ENCODE data around the gene EPHB1. TPM values are rescaled to one million over a fixed set of nuclear protein-coding genes. Genes with fewer than 3 reads are reported as not detected.

Gene EPHB1
- total RNA-seq, 1 experiment from 2014 or later, result 0.86 TPM

- ChIA-PET CTCF (no interaction called here), POLR2A (no interaction called here), RAD21 (ENCODE audit: low non-redundant PET in 1 of 2, low total read pairs in 2 of 2, uncharacterized antibody in 2 of 2, unreplicated experiment in 2 of 2) (no interaction called here)
- Histone ChIP-seq H3K9me3 (ENCODE audit: control insufficient read depth in 1 of 2, insufficient read depth in 1 of 2, low read depth in 1 of 2, low read length in 2 of 2) (no peaks in the 10 kb centered on the region), H3K4me3 (replicated peaks in 1 of 2; ENCODE audit: low read depth in 1 of 2, low read length in 2 of 2) (no peak overlapping the region), H3K4me2 (ENCODE audit: low read length) (no peak overlapping the region), H3K36me3 (ENCODE audit: control insufficient read depth in 1 of 2, insufficient read depth in 2 of 2, low read length in 2 of 2) (no peaks in the 10 kb centered on the region), H3K27me3 (ENCODE audit: insufficient read depth, low read length) (peaks cover 31% of the 10 kb centered on the region), H4K20me1 (ENCODE audit: insufficient read depth) (no peaks in the 10 kb centered on the region), H3K27ac (ENCODE audit: low read depth, low read length) (no peak overlapping the region), H2AFZ (ENCODE audit: low read depth, low read length, poor library complexity, severe bottlenecking) (no peak overlapping the region), H3K79me2 (ENCODE audit: insufficient read depth, low read length) (no peaks in the 10 kb centered on the region), H3K4me1 (ENCODE audit: control insufficient read depth in 1 of 2, insufficient read depth in 2 of 2, low read length in 2 of 2) (no peaks in the 10 kb centered on the region), H3K9ac (ENCODE audit: low read length) (no peak overlapping the region), H3K9me2 (ENCODE audit: insufficient read depth) (no peaks in the 10 kb centered on the region)
- no TSS peak for BruUV-seq (replicated peaks)
- DNase-seq (ENCODE audit: low read depth, low spot score) (no peak), ATAC-seq (no peak)
- intact Hi-C loops (cut with micrococcal nuclease), result no loop called here
- TF ChIP-seq ZFX (IDR thresholded peaks at IDR 0.05) (no peak), EGR1 (IDR thresholded peaks at IDR 0.05; ENCODE audit: low read depth) (no peak), REST (IDR thresholded peaks at IDR 0.05; ENCODE audit: low read depth) (no peak), ELF1 (IDR thresholded peaks at IDR 0.05; ENCODE audit: borderline replicate concordance, low read depth) (no peak), RAD21 (IDR thresholded peaks at IDR 0.05; ENCODE audit: low read depth) (no peak), EZH2 (IDR thresholded peaks at IDR 0.05) (no peak), SP1 (IDR thresholded peaks at IDR 0.05; ENCODE audit: low read depth) (no peak), MAX (IDR thresholded peaks at IDR 0.05) (no peak), EZH2phosphoT487 (IDR thresholded peaks at IDR 0.05; ENCODE audit: borderline replicate concordance) (no peak), JUND (IDR thresholded peaks at IDR 0.05) (no peak), SRF (IDR thresholded peaks at IDR 0.05; ENCODE audit: low read depth) (no peak), ATF3 (IDR thresholded peaks at IDR 0.05) (no peak), CBX3 (IDR thresholded peaks at IDR 0.05; ENCODE audit: low read depth) (no peak), CTCF (IDR thresholded peaks at IDR 0.05 in 2 of 3, conservative IDR thresholded peaks at IDR 0.05 in 1 of 3; ENCODE audit: borderline replicate concordance in 1 of 3, insufficient read depth in 1 of 3, low read depth in 2 of 3, low read length in 2 of 3) (no peak), YY1 (IDR thresholded peaks at IDR 0.05; ENCODE audit: extremely low read depth, insufficient replicate concordance, low read depth, low read length) (no peak), POLR2AphosphoS5 (IDR thresholded peaks at IDR 0.05; ENCODE audit: low read depth, low read length) (no peak), POLR2A (IDR thresholded peaks at IDR 0.05; ENCODE audit: borderline replicate concordance, extremely low read depth, insufficient read depth, insufficient read length) (no peak), ZBTB33 (IDR thresholded peaks at IDR 0.05; ENCODE audit: extremely low read depth, insufficient replicate concordance, low read length) (no peak), SIN3A (IDR thresholded peaks at IDR 0.05; ENCODE audit: low read depth) (no peak), TCF7L2 (IDR thresholded peaks at IDR 0.05; ENCODE audit: borderline replicate concordance, extremely low read depth, insufficient read depth, insufficient read length) (no peak)
These were observed 123.4 kb downstream of the EPHB1 start for GRCh38 chr3:134918441-134918840.

All from HCT116 (cell line).